Kidney (tissue), 14 donors: ENCODE measurements around the gene MAFG. TPM values are rescaled to one million over a fixed set of nuclear protein-coding genes. Genes with fewer than 3 reads are reported as not detected.

ENCODE experiments used
- DNase-seq, 5 donors: peaks; one replicate each; pipeline ENCODE4 v3.0.0-alpha.2; 2013 to 2020
- FAIRE-seq: peaks from 2 replicates; lab custom pipeline; 2012; peaks lifted over from hg19 to GRCh38; lab: Jason Lieb, UNC
- H3K27ac ChIP-seq, 2 donors: one replicate each; pipeline ENCODE4 v1.7.0; 2013; ENCODE audit warnings: low read depth in 2 of 2, low read length in 2 of 2, inconsistent platforms in 1 of 2
- H3K27me3 ChIP-seq: one replicate; pipeline ENCODE4 v1.7.1; 2013; ENCODE audit warnings: low read length, inconsistent platforms; ENCODE audit not compliant: control insufficient read depth, insufficient read depth
- H3K36me3 ChIP-seq, 3 donors: one replicate each; pipeline versions ENCODE4 v1.7.0 to v1.7.1; 2013; ENCODE audit warnings: low read length in 3 of 3, control low read depth in 1 of 3, inconsistent platforms in 1 of 3; ENCODE audit not compliant: insufficient read depth in 3 of 3, control insufficient read depth in 2 of 3
- H3K4me1 ChIP-seq, 3 donors: one replicate each; pipeline versions ENCODE4 v1.7.0 to v1.7.1; 2013; ENCODE audit warnings: low read length in 3 of 3, inconsistent platforms in 1 of 3, low read depth in 1 of 3; ENCODE audit not compliant: control insufficient read depth in 2 of 3, insufficient read depth in 2 of 3
- H3K4me3 ChIP-seq, 3 donors: one replicate each; pipeline versions ENCODE4 v1.7.0 to v1.8.1; 2013; ENCODE audit warnings: low read length in 3 of 3, control low read depth in 1 of 3, inconsistent platforms in 1 of 3
- H3K9ac ChIP-seq, 3 donors: one replicate each; pipeline versions ENCODE4 v1.7.0 to v1.7.1; 2013; ENCODE audit warnings: low read length in 3 of 3, control low read depth in 1 of 3, inconsistent platforms in 1 of 3
- H3K9me3 ChIP-seq, 3 donors: one replicate each; pipeline versions ENCODE4 v1.7.0 to v1.7.1; 2013; ENCODE audit warnings: low read length in 3 of 3, control low read depth in 1 of 3, inconsistent platforms in 1 of 3; ENCODE audit not compliant: control insufficient read depth in 2 of 3, insufficient read depth in 1 of 3
- intact Hi-C: fragments of 100-400 bp; cut with DNase I; formaldehyde crosslinking; loops from one replicate; pipeline ENCODE4 v1.11.1; 2022
- polyA plus RNA-seq: library from polyadenylated mRNA; stranded (reverse); fragments of 350-450 nt; fragmentation: Illumina TruSeq; extraction: RNeasy Lipid Tissue Mini Kit (QIAGEN cat#74804); gene quantifications from one replicate; pipeline ENCODE4 v1.2.3, GENCODE V29; 2014; ENCODE audit warnings: low read depth, low replicate concordance; ENCODE audit not compliant: insufficient read depth
- total RNA-seq: library from RNA; stranded (reverse); fragmentation: NEBNext Ultra II Directional; extraction: Animal tissue kit (Norgen Biotek cat#: 25700); gene quantifications from one replicate; pipeline ENCODE4 v1.2.1, GENCODE V29; 2021
- TF ChIP-seq, protein P1 (sequence below): IDR thresholded peaks from 3 replicates; pipeline ENCODE4 v1.5.1; 2012; ENCODE audit warnings: mild to moderate bottlenecking, moderate library complexity, borderline replicate concordance; ENCODE audit not compliant: insufficient read depth; ENCODE audit errors: extremely low read depth
- donor health status: control.
- donor health status: control.
- donor health status: control.
- donor health status: control.
- donor health status: control.
- donor health status: DM: yes; HTN: yes; CAD: no.
- donor health status: Normal renal cell carcinoma (clear cell type).

Gene MAFG
- total and polyA plus RNA-seq, 2 donors from 2014 or later = 8.3 to 18.2 TPM

GRCh38 chr17:81890447-81891302 lies 36.9 kb downstream of the MAFG start:
- Histone ChIP-seq H3K4me3 (peak overlapping the region; percentile 24 to 81 (median 66)), H3K27me3 (no peaks in the 10 kb centered on the region), H3K36me3 (peaks cover 0 to 26% (median 21%) of the 10 kb centered on the region in 3 donors), H3K4me1 (peaks cover 0 to 7% (median 5%) of the 10 kb centered on the region in 3 donors), H3K9me3 (no peaks in the 10 kb centered on the region), H3K9ac (peak overlapping the region in 2 of 3 donors; percentile 59 to 77), H3K27ac (no peak overlapping the region)
- TF ChIP-seq, protein P1, sequence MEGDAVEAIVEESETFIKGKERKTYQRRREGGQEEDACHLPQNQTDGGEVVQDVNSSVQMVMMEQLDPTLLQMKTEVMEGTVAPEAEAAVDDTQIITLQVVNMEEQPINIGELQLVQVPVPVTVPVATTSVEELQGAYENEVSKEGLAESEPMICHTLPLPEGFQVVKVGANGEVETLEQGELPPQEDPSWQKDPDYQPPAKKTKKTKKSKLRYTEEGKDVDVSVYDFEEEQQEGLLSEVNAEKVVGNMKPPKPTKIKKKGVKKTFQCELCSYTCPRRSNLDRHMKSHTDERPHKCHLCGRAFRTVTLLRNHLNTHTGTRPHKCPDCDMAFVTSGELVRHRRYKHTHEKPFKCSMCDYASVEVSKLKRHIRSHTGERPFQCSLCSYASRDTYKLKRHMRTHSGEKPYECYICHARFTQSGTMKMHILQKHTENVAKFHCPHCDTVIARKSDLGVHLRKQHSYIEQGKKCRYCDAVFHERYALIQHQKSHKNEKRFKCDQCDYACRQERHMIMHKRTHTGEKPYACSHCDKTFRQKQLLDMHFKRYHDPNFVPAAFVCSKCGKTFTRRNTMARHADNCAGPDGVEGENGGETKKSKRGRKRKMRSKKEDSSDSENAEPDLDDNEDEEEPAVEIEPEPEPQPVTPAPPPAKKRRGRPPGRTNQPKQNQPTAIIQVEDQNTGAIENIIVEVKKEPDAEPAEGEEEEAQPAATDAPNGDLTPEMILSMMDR = no peak
- intact Hi-C loops = no loop called here
- DNase-seq (peak in 2 of 5 donors; percentile 29 to 76), FAIRE-seq (no peak)

DNA sequence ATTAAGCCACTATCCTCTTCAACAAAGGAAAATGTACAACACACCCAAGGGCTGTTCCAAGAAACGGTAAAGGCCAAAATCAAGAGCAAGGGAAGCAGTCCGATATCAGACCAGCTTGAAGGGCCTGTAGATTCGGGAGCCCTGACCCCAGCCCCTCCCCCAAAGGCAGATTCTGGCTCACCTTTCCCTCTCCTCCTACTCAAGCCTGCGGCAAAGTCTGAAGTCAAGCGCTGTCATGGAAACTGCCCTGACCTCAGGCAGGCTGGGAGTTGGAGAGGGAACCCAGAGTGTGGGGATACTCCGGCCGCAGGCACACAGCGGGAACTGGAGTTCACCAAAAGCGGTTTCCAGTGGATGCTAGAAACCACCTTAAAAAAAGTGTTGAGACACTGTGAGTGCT lies 37.9 kb downstream of the MAFG start:
- peaks cover 0 to 9% (median 5%) of the 10 kb centered on the region in 3 donors for H3K4me1 ChIP-seq
- H3K36me3 ChIP-seq = peaks cover 0 to 27% (median 24%) of the 10 kb centered on the region in 3 donors
- no peak overlapping the region for H3K9ac ChIP-seq
- H3K27me3 ChIP-seq = no peaks in the 10 kb centered on the region
- intact Hi-C loops = no loop called here
- H3K9me3 ChIP-seq = no peaks in the 10 kb centered on the region
- no peak overlapping the region for H3K27ac ChIP-seq
- TF ChIP-seq, protein P1 = no peak
- FAIRE-seq = no peak
- no peak overlapping the region for H3K4me3 ChIP-seq
- DNase-seq = no peak

DNA sequence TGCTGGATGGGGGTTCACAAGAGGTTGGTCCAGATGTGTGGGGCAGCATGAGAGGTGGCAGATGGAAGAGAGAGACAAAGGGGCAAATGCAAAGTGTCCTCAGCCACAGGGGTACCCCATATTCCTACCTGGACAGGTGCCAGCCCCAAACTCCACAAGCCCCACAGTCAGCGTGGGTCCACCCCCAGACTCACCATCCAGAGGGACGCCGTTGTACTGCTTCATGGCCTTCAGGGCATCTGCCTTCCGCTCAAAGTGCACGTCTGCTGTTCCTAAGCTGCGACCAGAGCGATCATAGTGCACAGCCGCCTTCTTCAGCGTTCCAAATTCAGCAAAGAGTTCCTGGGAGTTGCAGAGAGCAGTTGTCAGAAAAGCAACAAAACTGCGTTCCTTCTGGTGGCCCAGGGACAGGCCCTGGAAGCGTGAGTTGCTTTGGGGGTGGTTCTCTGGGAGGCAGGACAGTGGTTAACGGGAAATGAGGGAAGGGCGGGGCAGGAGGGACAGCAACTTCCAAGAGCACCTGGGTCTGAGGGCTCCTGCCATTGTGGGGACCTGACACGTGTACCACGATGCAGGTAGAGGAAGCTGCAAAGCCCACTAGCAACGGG lies 38.4 kb downstream of the MAFG start:
- intact Hi-C loops = no loop called here
- Histone ChIP-seq H3K4me1 (peaks cover 0 to 9% (median 5%) of the 10 kb centered on the region in 3 donors), H3K9me3 (no peaks in the 10 kb centered on the region), H3K4me3 (no peak overlapping the region), H3K27ac (no peak overlapping the region), H3K36me3 (peaks cover 0 to 27% (median 24%) of the 10 kb centered on the region in 3 donors), H3K27me3 (no peaks in the 10 kb centered on the region), H3K9ac (no peak overlapping the region)
- TF ChIP-seq, protein P1 = no peak
- DNase-seq (no peak), FAIRE-seq (no peak)
